Mammary epithelial cell (primary cell): ENCODE measurements around the gene GADD45B.

ENCODE experiments used
- EZH2 ChIP-seq: IDR thresholded peaks from 2 replicates; pipeline ENCODE4 v1.6.1; 2012; ENCODE audit warnings: low read length, inconsistent platforms, borderline replicate concordance
- TF ChIP-seq, protein P1 (sequence below), 2 donors: IDR thresholded peaks in 1 of 2; conservative IDR thresholded peaks in 1 of 2; 2 replicates each; pipeline ENCODE4 v1.5.1; 2011 to 2012; ENCODE audit warnings: inconsistent platforms in 2 of 2, low read length in 2 of 2, mild to moderate bottlenecking in 2 of 2, control low read depth in 1 of 2, low read depth in 1 of 2; ENCODE audit not compliant: insufficient read depth in 1 of 2; ENCODE audit errors: extremely low read depth in 1 of 2

DNA sequence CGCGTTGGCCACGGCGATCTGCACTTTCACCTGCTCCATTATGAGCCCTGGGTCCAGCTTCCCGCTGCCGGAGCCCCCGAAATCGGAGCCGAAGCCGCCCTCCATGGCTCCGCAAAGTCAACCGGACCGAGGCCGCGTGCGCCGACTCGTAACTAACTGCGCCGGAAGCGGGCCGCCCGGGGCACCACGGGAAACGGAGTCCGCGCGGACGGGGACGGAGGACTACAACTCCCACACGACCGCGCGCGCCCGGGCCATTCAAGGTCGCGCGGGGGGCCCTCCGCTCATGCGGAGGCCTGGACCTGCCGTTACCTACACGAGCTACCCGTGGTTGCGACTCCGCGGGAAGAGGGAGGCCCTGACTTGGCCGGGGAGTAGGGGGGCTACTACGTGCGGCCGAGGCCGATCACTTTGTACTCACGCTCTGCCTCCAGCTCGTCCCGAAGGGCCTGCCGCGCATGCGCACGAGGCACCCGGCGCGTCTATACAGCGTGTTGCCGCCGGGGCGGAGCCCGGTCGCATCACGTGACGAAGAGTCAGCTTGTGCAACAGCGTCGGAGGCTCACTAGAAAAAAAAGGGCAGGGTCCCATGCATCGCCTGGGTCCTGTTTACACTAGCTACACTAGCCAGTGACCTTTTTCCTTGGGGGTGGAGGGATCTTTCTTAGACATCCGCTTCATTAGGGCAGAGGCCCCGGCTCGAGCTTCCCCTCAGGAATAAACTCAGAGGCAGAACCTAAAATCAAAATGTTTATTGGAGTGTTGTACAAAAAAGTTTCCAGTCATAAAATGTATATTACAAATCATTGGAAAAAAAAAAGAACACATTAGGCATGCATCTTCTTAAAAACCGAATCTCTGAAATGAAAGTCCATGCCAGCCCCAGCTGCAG is 48.3 kb upstream of the GADD45B start, which contains the start of gene TIMM13:
- TF ChIP-seq, protein P1, sequence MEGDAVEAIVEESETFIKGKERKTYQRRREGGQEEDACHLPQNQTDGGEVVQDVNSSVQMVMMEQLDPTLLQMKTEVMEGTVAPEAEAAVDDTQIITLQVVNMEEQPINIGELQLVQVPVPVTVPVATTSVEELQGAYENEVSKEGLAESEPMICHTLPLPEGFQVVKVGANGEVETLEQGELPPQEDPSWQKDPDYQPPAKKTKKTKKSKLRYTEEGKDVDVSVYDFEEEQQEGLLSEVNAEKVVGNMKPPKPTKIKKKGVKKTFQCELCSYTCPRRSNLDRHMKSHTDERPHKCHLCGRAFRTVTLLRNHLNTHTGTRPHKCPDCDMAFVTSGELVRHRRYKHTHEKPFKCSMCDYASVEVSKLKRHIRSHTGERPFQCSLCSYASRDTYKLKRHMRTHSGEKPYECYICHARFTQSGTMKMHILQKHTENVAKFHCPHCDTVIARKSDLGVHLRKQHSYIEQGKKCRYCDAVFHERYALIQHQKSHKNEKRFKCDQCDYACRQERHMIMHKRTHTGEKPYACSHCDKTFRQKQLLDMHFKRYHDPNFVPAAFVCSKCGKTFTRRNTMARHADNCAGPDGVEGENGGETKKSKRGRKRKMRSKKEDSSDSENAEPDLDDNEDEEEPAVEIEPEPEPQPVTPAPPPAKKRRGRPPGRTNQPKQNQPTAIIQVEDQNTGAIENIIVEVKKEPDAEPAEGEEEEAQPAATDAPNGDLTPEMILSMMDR (conservative IDR thresholded peaks at IDR 0.05 in 1 of 2, IDR thresholded peaks at IDR 0.05 in 1 of 2; ENCODE audit: extremely low read depth in 1 of 2, insufficient read depth in 1 of 2, low read depth in 1 of 2, low read length in 2 of 2): no peak
- TF ChIP-seq EZH2: no peak
